ENCODE measurements around the gene SCP2.

Gene SCP2

GRCh38 chr1:53050310-53050709, 123.2 kb downstream of the SCP2 start:
- TF ChIP-seq POLR2A (IDR thresholded peaks at IDR 0.05; ENCODE audit: low read depth, low read length), result no peak
- FAIRE-seq (no peak), DNase-seq (ENCODE audit: insufficient read length, low spot score) (no peak)

- TF ChIP-seq POLR2A (IDR thresholded peaks at IDR 0.05; ENCODE audit: low read depth, low read length), result no peak
- no peak for FAIRE-seq
- DNase-seq (ENCODE audit: insufficient read length, low spot score), result no peak
Measured at GRCh38 chr1:53051676-53052075, 124.6 kb downstream of the SCP2 start.

GRCh38 chr1:53057127-53057526, 130.1 kb downstream of the SCP2 start:
- no peak for FAIRE-seq
- no peak for DNase-seq (ENCODE audit: insufficient read length, low spot score)
- no peak for TF ChIP-seq POLR2A (IDR thresholded peaks at IDR 0.05; ENCODE audit: low read depth, low read length)

DNA sequence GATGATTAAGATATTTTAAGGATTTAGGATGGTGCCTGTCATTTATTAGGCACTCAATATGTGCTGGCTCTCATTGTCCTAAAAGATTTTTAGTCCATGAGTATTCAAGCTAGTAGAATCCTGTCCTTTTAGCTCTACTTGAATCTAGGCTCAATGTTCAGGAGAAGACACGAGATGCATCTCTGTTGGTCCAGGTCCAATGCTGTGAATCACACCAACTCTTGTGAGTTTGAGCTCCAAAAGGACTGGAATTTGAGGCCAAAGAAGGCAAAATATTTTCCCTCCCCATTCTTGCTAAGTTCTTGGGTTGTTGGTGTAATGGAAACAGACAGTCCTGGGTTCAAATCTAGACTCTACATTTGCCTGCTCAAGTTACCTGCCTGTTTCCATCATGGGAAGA, 133.5 kb downstream of the SCP2 start:
- no peak for TF ChIP-seq POLR2A (IDR thresholded peaks at IDR 0.05; ENCODE audit: low read depth, low read length)
- no peak for FAIRE-seq
- DNase-seq (ENCODE audit: insufficient read length, low spot score), result no peak

DNA sequence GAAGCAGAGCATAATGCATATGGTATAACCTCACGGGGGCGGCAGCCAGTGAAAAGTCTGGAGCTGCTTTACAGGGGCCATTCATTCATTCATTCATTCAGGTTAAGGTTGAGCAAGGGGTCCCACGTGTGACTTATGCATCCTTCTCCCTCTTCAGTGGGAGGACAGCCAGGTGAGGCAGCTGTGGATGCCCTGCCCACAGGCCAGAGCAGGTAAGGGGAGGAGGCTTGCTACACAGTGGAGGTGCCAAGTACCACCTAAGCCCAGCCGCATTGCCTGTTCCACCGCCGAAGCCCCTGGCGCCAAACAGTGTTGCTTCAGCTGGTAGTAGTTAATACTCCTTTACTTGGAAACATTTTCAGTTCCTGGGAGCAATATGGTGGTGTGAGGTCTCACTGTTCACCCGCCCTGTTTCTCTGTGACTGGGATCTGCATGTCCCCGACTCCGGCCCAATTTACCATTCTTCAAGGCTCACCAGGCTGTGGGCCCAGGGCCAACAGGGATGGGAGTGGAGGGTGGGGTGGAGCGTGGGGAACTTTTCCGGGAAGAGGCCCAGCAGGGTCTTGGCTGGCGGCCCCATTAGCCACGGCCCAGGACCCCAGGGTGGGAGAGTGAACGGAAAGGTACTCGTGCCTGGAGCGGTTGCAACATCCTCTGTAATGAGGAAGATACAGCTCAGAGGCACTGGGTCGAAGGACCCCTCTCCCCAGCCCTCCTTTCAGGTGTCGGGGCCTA, 134.2 kb downstream of the SCP2 start:
- no peak for DNase-seq (ENCODE audit: insufficient read length, low spot score)
- FAIRE-seq, result no peak
- no peak for TF ChIP-seq POLR2A (IDR thresholded peaks at IDR 0.05; ENCODE audit: low read depth, low read length)

GRCh38 chr1:53061859-53062707, 135.0 kb downstream of the SCP2 start, which contains the start of gene PODN:
Gene PODN, plus strand, starts transcription at chr1:53062213. Its CDS starts 7,643 bp downstream, at chr1:53069856.
- FAIRE-seq (no peak), DNase-seq (ENCODE audit: insufficient read length, low spot score) (no peak)
- TF ChIP-seq POLR2A (IDR thresholded peaks at IDR 0.05; ENCODE audit: low read depth, low read length), result no peak

- FAIRE-seq (no peak), DNase-seq (ENCODE audit: insufficient read length, low spot score) (no peak)
Measured at GRCh38 chr1:53062708-53063591, 135.9 kb downstream of the SCP2 start.

GRCh38 chr1:53063744-53064515, 136.9 kb downstream of the SCP2 start:
- no peak for DNase-seq (ENCODE audit: insufficient read length, low spot score)
- TF ChIP-seq POLR2A (IDR thresholded peaks at IDR 0.05; ENCODE audit: low read depth, low read length), result no peak
- FAIRE-seq, result no peak

More at GRCh38 chr1:53062708-53063591, 135.9 kb downstream of the SCP2 start:
- no peak for TF ChIP-seq POLR2A (IDR thresholded peaks at IDR 0.05; ENCODE audit: low read depth, low read length)

DNA sequence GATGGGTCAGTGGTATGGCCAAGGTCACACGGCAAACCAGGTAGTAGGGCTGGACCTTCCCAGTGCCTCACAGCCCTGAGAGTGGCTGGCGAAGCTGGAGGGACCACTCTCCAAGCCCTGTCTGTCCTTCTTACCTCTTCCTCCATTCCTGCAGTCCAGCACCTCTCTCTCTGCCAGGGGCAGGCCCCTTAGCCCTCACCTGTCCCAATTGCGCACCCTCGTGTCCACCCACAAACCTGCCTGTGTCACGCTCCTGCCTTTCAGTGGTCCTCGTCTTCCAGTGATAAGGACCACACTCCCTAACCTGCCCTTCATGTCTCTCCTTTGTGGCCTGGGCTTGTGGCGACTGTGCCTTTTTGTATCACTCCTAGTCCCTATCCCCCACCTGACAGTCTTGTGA, 138.3 kb downstream of the SCP2 start:
- DNase-seq (ENCODE audit: insufficient read length, low spot score) (no peak), FAIRE-seq (no peak)
- no peak for TF ChIP-seq POLR2A (IDR thresholded peaks at IDR 0.05; ENCODE audit: low read depth, low read length)

GRCh38 chr1:53066488-53066887, 139.4 kb downstream of the SCP2 start:
- no peak for DNase-seq (ENCODE audit: insufficient read length, low spot score)
- no peak for FAIRE-seq
- TF ChIP-seq POLR2A (IDR thresholded peaks at IDR 0.05; ENCODE audit: low read depth, low read length), result no peak

DNA sequence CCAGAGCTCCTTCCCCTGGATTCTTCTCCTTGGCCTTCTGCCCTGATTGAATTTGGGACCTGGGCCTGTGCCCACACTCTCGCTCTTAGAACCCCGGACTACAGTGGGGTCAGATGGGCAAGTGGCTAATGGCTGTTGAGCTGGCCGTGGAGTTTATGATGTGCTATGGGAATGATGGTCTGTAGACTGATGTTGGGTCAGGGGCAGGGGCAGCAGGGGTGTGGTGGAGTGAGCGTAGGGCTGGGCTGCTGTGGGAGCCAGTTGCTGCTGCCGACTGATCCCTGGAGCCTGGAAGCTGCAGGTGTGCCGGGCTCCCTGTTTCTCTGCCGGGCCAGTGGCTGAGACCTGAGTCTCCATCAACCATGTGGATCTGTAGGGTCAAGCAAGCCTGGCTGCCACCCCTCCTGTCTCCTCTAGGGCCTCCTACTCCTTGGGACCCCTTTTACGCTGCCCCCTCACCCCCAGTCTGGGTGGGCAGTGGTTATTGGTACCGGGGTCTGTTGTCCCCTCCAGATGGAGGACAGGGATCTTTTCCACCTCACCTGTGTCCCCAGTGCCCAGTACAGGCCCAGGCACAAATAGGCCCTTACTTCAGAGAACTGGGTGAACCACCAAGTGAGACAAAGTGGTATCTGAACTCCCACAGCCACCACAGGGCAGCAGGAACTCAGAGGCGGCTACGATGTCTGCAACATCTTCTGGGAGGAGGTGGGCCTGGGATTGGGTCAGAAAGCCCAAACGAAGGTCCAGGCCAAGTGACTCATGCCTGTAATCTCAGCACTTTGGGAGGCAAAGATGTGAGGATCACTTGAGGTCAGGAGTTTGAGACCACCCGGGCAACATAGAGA, 140.0 kb downstream of the SCP2 start:
- DNase-seq (ENCODE audit: insufficient read length, low spot score) (no peak), FAIRE-seq (no peak)
- no peak for TF ChIP-seq POLR2A (IDR thresholded peaks at IDR 0.05; ENCODE audit: low read depth, low read length)

- FAIRE-seq (no peak), DNase-seq (ENCODE audit: insufficient read length, low spot score) (no peak)
- no peak for TF ChIP-seq POLR2A (IDR thresholded peaks at IDR 0.05; ENCODE audit: low read depth, low read length)
Measured at GRCh38 chr1:53067886-53068285, 140.8 kb downstream of the SCP2 start.
